ENCODE measurements around the gene ULK4.
"Not testable (repeated sequence)": the region's sequence is repeated elsewhere in the genome, so short reads cannot be mapped to it uniquely, and the experiment has no call there.

Gene ULK4

DNA sequence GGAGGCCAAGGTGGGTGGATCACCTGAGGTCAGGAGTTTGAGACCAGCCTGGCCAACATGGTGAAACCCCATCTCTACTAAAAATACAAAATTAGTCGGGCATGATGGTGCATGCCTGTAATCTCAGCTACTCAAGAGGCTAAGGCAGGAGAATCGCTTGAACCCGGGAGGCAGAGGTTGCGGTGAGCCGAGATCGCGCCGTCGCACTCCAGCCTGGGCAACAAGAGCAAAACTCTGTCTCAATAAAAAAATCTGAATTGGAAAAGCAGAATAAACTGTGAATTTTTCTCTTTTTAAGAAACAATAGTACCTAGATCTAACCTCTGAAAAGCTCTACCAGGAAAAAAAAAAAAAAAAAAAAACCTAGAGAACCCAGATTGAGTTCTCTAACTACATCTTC is 84.2 kb downstream of the ULK4 start:
- H3K4me3 ChIP-seq (ENCODE audit: low read depth in 1 of 5, low read length in 5 of 5); H3K4me1 ChIP-seq (ENCODE audit: control insufficient read depth in 5 of 5, insufficient read depth in 5 of 5, low read length in 5 of 5); H3K9me3 ChIP-seq (ENCODE audit: control insufficient read depth in 5 of 5, low read length in 5 of 5); H3K36me3 ChIP-seq (ENCODE audit: control insufficient read depth in 5 of 5, insufficient read depth in 5 of 5, low read length in 5 of 5); H3K9ac ChIP-seq (ENCODE audit: low read length in 5 of 5); H3K27ac ChIP-seq (ENCODE audit: low read depth, low read length); H3K27me3 ChIP-seq (ENCODE audit: control insufficient read depth in 5 of 5, insufficient read depth in 4 of 5, low read length in 5 of 5): not testable (repeated sequence)

DNA sequence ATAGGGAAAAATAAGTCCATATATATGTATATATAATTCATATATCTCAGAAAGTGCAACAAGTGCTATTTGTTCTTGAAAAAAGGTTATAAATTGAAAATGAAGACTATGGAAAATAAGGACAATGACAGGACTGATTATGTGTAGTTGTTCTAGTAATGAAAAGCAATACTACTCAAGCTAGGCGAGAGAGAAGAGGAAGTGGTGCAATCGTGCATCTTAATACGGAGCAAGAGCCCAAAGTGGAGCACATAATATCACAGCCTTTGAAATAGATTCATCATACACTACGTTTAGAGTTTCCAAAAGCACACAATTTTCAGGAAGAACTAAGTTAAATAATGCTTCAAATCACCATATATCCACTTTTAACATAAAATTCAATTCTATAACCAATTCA is 87.9 kb downstream of the ULK4 start:
- no peak overlapping the region for H3K27ac ChIP-seq (ENCODE audit: low read depth, low read length)
- H3K4me1 ChIP-seq (ENCODE audit: control insufficient read depth in 5 of 5, insufficient read depth in 5 of 5, low read length in 5 of 5), result no peaks in the 10 kb centered on the region
- H3K27me3 ChIP-seq (ENCODE audit: control insufficient read depth in 5 of 5, insufficient read depth in 4 of 5, low read length in 5 of 5), result no peaks in the 10 kb centered on the region
- no peak overlapping the region for H3K9ac ChIP-seq (ENCODE audit: low read length in 5 of 5)
- H3K36me3 ChIP-seq (ENCODE audit: control insufficient read depth in 5 of 5, insufficient read depth in 5 of 5, low read length in 5 of 5), result no peaks in the 10 kb centered on the region
- no peak overlapping the region for H3K4me3 ChIP-seq (ENCODE audit: low read depth in 1 of 5, low read length in 5 of 5)
- no peaks in the 10 kb centered on the region for H3K9me3 ChIP-seq (ENCODE audit: control insufficient read depth in 5 of 5, low read length in 5 of 5)

GRCh38 chr3:41872157-41872556 is 89.7 kb downstream of the ULK4 start:
- Histone ChIP-seq H3K9me3 (ENCODE audit: control insufficient read depth in 5 of 5, low read length in 5 of 5) (no peaks in the 10 kb centered on the region), H3K27me3 (ENCODE audit: control insufficient read depth in 5 of 5, insufficient read depth in 4 of 5, low read length in 5 of 5) (no peaks in the 10 kb centered on the region), H3K27ac (ENCODE audit: low read depth, low read length) (no peak overlapping the region), H3K9ac (ENCODE audit: low read length in 5 of 5) (no peak overlapping the region), H3K36me3 (ENCODE audit: control insufficient read depth in 5 of 5, insufficient read depth in 5 of 5, low read length in 5 of 5) (no peaks in the 10 kb centered on the region), H3K4me3 (ENCODE audit: low read depth in 1 of 5, low read length in 5 of 5) (no peak overlapping the region), H3K4me1 (ENCODE audit: control insufficient read depth in 5 of 5, insufficient read depth in 5 of 5, low read length in 5 of 5) (no peaks in the 10 kb centered on the region)

GRCh38 chr3:41867533-41867932 is 94.4 kb downstream of the ULK4 start:
- H3K4me3 ChIP-seq (ENCODE audit: low read depth in 1 of 5, low read length in 5 of 5), result no peak overlapping the region
- H3K4me1 ChIP-seq (ENCODE audit: control insufficient read depth in 5 of 5, insufficient read depth in 5 of 5, low read length in 5 of 5), result no peaks in the 10 kb centered on the region
- H3K27ac ChIP-seq (ENCODE audit: low read depth, low read length), result no peak overlapping the region
- H3K36me3 ChIP-seq (ENCODE audit: control insufficient read depth in 5 of 5, insufficient read depth in 5 of 5, low read length in 5 of 5), result no peaks in the 10 kb centered on the region
- no peaks in the 10 kb centered on the region for H3K9me3 ChIP-seq (ENCODE audit: control insufficient read depth in 5 of 5, low read length in 5 of 5)
- no peaks in the 10 kb centered on the region for H3K27me3 ChIP-seq (ENCODE audit: control insufficient read depth in 5 of 5, insufficient read depth in 4 of 5, low read length in 5 of 5)
- H3K9ac ChIP-seq (ENCODE audit: low read length in 5 of 5), result no peak overlapping the region

GRCh38 chr3:41866298-41866697 is 95.6 kb downstream of the ULK4 start:
- H3K27me3 ChIP-seq (ENCODE audit: control insufficient read depth in 5 of 5, insufficient read depth in 4 of 5, low read length in 5 of 5), result no peaks in the 10 kb centered on the region
- no peak overlapping the region for H3K4me3 ChIP-seq (ENCODE audit: low read depth in 1 of 5, low read length in 5 of 5)
- H3K9me3 ChIP-seq (ENCODE audit: control insufficient read depth in 5 of 5, low read length in 5 of 5), result no peaks in the 10 kb centered on the region
- no peak overlapping the region for H3K9ac ChIP-seq (ENCODE audit: low read length in 5 of 5)
- H3K36me3 ChIP-seq (ENCODE audit: control insufficient read depth in 5 of 5, insufficient read depth in 5 of 5, low read length in 5 of 5), result no peaks in the 10 kb centered on the region
- H3K27ac ChIP-seq (ENCODE audit: low read depth, low read length), result no peak overlapping the region
- no peaks in the 10 kb centered on the region for H3K4me1 ChIP-seq (ENCODE audit: control insufficient read depth in 5 of 5, insufficient read depth in 5 of 5, low read length in 5 of 5)

DNA sequence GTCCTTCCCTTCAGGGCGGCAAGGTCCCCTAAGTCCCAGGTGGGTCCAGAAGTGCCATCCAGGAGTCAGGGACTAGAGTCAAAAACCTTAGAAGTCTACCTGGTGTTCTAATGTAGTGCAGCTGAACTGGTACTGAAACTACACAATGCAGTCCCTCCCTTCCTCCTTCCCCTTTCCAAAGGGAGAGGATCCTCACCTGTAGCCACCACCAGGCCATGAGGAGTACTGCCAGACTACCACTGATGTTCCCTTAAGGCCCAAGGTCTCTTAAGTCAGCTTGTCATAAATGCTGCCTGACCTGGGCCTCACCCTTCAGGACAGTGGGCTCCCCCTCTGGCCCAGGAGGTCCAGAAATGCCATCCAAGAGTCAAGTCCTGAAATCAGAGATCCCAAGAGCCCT is 98.9 kb downstream of the ULK4 start:
- no peaks in the 10 kb centered on the region for H3K4me1 ChIP-seq (ENCODE audit: control insufficient read depth in 5 of 5, insufficient read depth in 5 of 5, low read length in 5 of 5)
- no peak overlapping the region for H3K4me3 ChIP-seq (ENCODE audit: low read depth in 1 of 5, low read length in 5 of 5)
- no peaks in the 10 kb centered on the region for H3K27me3 ChIP-seq (ENCODE audit: control insufficient read depth in 5 of 5, insufficient read depth in 4 of 5, low read length in 5 of 5)
- H3K36me3 ChIP-seq (ENCODE audit: control insufficient read depth in 5 of 5, insufficient read depth in 5 of 5, low read length in 5 of 5), result no peaks in the 10 kb centered on the region
- H3K9ac ChIP-seq (ENCODE audit: low read length in 5 of 5), result no peak overlapping the region
- peaks cover 0 to 5% (median 0%) of the 10 kb centered on the region in 5 donors for H3K9me3 ChIP-seq (ENCODE audit: control insufficient read depth in 5 of 5, low read length in 5 of 5)
- no peak overlapping the region for H3K27ac ChIP-seq (ENCODE audit: low read depth, low read length)

GRCh38 chr3:41860489-41860888 is 101.4 kb downstream of the ULK4 start:
- H3K27ac ChIP-seq (ENCODE audit: low read depth, low read length); H3K9ac ChIP-seq (ENCODE audit: low read length in 5 of 5); H3K4me1 ChIP-seq (ENCODE audit: control insufficient read depth in 5 of 5, insufficient read depth in 5 of 5, low read length in 5 of 5); H3K9me3 ChIP-seq (ENCODE audit: control insufficient read depth in 5 of 5, low read length in 5 of 5); H3K4me3 ChIP-seq (ENCODE audit: low read depth in 1 of 5, low read length in 5 of 5); H3K36me3 ChIP-seq (ENCODE audit: control insufficient read depth in 5 of 5, insufficient read depth in 5 of 5, low read length in 5 of 5); H3K27me3 ChIP-seq (ENCODE audit: control insufficient read depth in 5 of 5, insufficient read depth in 4 of 5, low read length in 5 of 5): not testable (repeated sequence)

- Histone ChIP-seq H3K4me1 (ENCODE audit: control insufficient read depth in 5 of 5, insufficient read depth in 5 of 5, low read length in 5 of 5) (no peaks in the 10 kb centered on the region), H3K36me3 (ENCODE audit: control insufficient read depth in 5 of 5, insufficient read depth in 5 of 5, low read length in 5 of 5) (no peaks in the 10 kb centered on the region), H3K27me3 (ENCODE audit: control insufficient read depth in 5 of 5, insufficient read depth in 4 of 5, low read length in 5 of 5) (no peaks in the 10 kb centered on the region), H3K9me3 (ENCODE audit: control insufficient read depth in 5 of 5, low read length in 5 of 5) (no peaks in the 10 kb centered on the region), H3K9ac (ENCODE audit: low read length in 5 of 5) (no peak overlapping the region), H3K4me3 (ENCODE audit: low read depth in 1 of 5, low read length in 5 of 5) (no peak overlapping the region), H3K27ac (ENCODE audit: low read depth, low read length) (no peak overlapping the region)
These were observed 106.9 kb downstream of the ULK4 start for GRCh38 chr3:41854956-41855355.

- Histone ChIP-seq H3K9me3 (ENCODE audit: control insufficient read depth in 5 of 5, low read length in 5 of 5) (no peaks in the 10 kb centered on the region), H3K9ac (ENCODE audit: low read length in 5 of 5) (no peak overlapping the region), H3K27ac (ENCODE audit: low read depth, low read length) (no peak overlapping the region), H3K27me3 (ENCODE audit: control insufficient read depth in 5 of 5, insufficient read depth in 4 of 5, low read length in 5 of 5) (no peaks in the 10 kb centered on the region), H3K4me3 (ENCODE audit: low read depth in 1 of 5, low read length in 5 of 5) (no peak overlapping the region), H3K4me1 (ENCODE audit: control insufficient read depth in 5 of 5, insufficient read depth in 5 of 5, low read length in 5 of 5) (peaks cover 0 to 3% (median 0%) of the 10 kb centered on the region in 5 donors), H3K36me3 (ENCODE audit: control insufficient read depth in 5 of 5, insufficient read depth in 5 of 5, low read length in 5 of 5) (no peaks in the 10 kb centered on the region)
These were observed 108.2 kb downstream of the ULK4 start for GRCh38 chr3:41853540-41854196.

GRCh38 chr3:41848753-41849574 is 112.9 kb downstream of the ULK4 start:
- no peaks in the 10 kb centered on the region for H3K36me3 ChIP-seq (ENCODE audit: control insufficient read depth in 5 of 5, insufficient read depth in 5 of 5, low read length in 5 of 5)
- no peaks in the 10 kb centered on the region for H3K27me3 ChIP-seq (ENCODE audit: control insufficient read depth in 5 of 5, insufficient read depth in 4 of 5, low read length in 5 of 5)
- no peaks in the 10 kb centered on the region for H3K9me3 ChIP-seq (ENCODE audit: control insufficient read depth in 5 of 5, low read length in 5 of 5)
- H3K9ac ChIP-seq (ENCODE audit: low read length in 5 of 5), result no peak overlapping the region
- H3K4me1 ChIP-seq (ENCODE audit: control insufficient read depth in 5 of 5, insufficient read depth in 5 of 5, low read length in 5 of 5), result peaks cover 0 to 6% (median 0%) of the 10 kb centered on the region in 5 donors
- no peak overlapping the region for H3K4me3 ChIP-seq (ENCODE audit: low read depth in 1 of 5, low read length in 5 of 5)
- no peak overlapping the region for H3K27ac ChIP-seq (ENCODE audit: low read depth, low read length)
